A204.1 (cell line): ENCODE measurements around the gene LRRC41.
"Not testable (repeated sequence)": the region's sequence is repeated elsewhere in the genome, so short reads cannot be mapped to it uniquely, and the experiment has no call there.

Experiments
- FAIRE-seq: peaks from 2 replicates; lab custom pipeline; 2012; peaks lifted over from hg19 to GRCh38; lab: Jason Lieb, UNC

The LRRC41 gene

DNA sequence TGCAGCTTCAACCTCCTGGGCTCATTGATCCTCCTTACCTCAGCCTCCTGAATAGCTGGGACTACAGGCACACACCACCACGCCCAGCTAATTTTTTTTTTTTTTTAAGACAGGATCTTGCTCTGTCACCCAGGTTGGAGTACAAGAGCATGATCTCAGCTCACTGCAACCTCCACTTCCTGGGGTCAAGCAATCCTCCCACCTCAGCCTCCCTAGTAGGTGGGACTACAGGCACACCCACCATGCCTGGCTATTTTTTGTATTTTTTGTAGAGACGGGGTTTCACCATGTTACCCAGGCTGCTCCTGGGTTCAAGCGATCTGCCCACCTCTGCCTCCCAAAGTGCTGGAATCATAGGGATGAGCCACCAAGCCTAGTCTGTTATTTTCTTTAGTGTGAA lies 59.6 kb downstream of the LRRC41 start:
- not testable (repeated sequence) for FAIRE-seq

DNA sequence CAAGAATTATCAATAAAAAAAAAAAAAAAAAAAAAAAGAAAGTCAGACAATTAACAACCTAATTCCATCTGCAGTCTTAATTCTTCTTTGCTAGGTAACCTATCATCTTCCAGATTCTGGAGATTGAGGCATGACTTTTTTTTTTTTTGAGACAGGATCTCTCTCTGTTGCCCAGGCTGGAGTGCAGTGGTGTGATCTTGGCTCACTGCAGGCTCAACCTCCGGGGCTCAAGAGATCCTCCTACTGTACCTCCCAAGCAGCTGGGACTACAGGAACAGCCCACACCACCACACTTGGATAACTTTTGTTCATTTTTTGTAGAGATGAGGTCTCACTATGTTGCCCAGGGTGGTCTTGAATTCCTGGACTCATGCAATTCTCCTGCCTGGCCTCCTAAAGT lies 60.5 kb downstream of the LRRC41 start:
- FAIRE-seq = no peak

DNA sequence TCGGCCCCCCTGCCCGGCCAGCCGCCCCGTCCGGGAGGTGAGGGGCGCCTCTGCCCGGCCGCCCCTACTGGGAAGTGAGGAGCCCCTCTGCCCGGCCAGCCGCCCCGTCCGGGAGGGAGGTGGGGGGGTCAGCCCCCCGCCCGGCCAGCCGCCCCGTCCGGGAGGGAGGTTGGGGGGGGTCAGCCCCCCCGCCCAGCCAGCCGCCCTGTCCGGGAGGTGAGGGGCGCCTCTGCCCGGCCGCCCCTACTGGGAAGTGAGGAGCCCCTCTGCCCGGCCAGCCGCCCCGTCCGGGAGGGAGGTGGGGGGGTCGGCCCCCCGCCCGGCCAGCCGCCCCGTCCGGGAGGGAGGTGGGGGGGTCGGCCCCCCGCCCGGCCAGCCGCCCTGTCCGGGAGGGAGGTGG lies 61.7 kb downstream of the LRRC41 start:
- not testable (repeated sequence) for FAIRE-seq

DNA sequence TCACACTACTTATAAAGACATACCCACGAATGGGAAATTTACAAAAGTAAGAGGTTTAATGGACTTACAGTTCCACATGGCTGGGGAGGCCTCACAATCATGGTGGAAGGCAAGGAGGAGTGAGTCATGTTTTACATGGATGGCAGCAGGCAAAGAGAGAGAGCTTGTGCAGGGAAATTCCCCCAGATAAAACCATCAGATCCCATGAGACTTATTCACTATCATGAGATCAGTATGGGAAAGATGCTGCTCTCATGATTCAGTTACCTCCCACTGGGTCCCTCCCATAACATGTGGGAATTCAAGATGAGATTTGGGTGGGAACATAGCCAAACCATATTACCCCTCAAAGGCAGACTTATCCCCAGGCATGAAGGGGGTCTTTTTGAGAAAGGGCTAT lies 64.6 kb downstream of the LRRC41 start:
- FAIRE-seq = not testable (repeated sequence)

DNA sequence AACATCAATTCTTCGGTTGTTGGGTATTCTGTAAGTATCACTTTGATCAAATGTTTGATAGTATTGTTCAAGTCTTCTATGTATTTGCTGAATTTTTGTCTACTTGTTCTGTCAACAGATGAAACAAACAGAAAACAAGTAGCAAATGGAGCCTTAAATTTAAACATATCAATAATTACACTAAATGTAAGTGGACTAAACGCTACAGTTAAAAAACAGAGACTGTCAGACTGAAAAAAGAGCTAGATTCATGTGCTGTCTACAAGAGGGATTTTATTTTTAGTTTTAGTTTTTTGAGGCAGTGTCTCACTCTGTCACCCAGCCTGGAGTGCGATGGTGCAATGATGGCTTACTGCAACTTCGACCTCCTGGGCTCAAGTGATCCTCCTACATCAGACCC lies 66.5 kb downstream of the LRRC41 start:
- FAIRE-seq = no peak

DNA sequence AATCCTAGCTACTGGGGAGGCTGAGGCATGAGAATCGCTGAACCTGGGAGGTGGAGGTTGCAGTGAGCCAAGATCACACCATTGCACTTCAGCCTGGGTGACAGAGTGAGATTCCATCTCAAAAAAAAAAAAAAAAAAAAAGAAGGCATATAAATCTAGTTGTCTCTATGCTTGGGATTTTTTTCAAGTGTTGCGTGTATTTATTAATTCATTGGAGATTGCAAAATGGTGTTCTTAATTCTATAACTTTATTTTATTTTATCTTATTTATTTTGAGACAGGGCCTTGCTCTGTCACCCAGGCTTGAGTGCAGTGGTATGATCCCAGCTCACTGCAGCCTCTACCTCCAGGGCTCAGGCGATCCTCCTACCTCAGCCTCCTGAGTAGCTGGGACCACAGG lies 72.2 kb downstream of the LRRC41 start:
- not testable (repeated sequence) for FAIRE-seq
